BJ (cell line): ENCODE results near the gene CDH16. TPM values are rescaled to one million over a fixed set of nuclear protein-coding genes. Genes with fewer than 3 reads are reported as not detected.

Experiments
- CTCF ChIA-PET: fragments of 350-600 bp; formaldehyde crosslinking; extraction: SDS; loops from one replicate; lab custom pipeline; 2021; ENCODE audit warnings: antibody characterized with exemption, inconsistent platforms; lab: Yijun Ruan, JAX
- POLR2A ChIA-PET: fragments of 300-600 bp; sonication (Branson Sonifier 250); formaldehyde crosslinking; extraction: SDS; loops from one replicate; lab custom pipeline; 2021; ENCODE audit warnings: antibody characterized with exemption; lab: Charles Lee
- DNase-seq: peaks from one replicate; pipeline ENCODE4 v3.0.0-alpha.2; 2011; ENCODE audit warnings: low read depth
- H3K27me3 ChIP-seq: 2 replicates; pipeline ENCODE4 v1.6.0; 2011; ENCODE audit warnings: low read length; ENCODE audit not compliant: control insufficient read depth, insufficient read depth
- H3K36me3 ChIP-seq: 2 replicates; pipeline ENCODE4 v1.5.1; 2011; ENCODE audit warnings: low read length; ENCODE audit not compliant: control insufficient read depth, insufficient read depth
- H3K4me3 ChIP-seq: 2 replicates; pipeline ENCODE4 v1.5.1; 2011; ENCODE audit warnings: low read depth, mild to moderate bottlenecking, control low read depth, low read length
- CTCF ChIP-seq: IDR thresholded peaks from 2 replicates; pipeline ENCODE4 v1.5.1; 2011; ENCODE audit warnings: low read depth, mild to moderate bottlenecking, control low read depth, inconsistent platforms, low read length, moderate library complexity; ENCODE audit not compliant: insufficient read depth
- polyA plus RNA-seq: library from polyadenylated mRNA; depleted of rRNA; stranded (reverse); fragments of >200 nt; gene quantifications from 2 replicates; pipeline ENCODE4 v1.2.3, GENCODE V29; 2011

Gene CDH16
- polyA plus RNA-seq, 1 experiment = not detected

DNA sequence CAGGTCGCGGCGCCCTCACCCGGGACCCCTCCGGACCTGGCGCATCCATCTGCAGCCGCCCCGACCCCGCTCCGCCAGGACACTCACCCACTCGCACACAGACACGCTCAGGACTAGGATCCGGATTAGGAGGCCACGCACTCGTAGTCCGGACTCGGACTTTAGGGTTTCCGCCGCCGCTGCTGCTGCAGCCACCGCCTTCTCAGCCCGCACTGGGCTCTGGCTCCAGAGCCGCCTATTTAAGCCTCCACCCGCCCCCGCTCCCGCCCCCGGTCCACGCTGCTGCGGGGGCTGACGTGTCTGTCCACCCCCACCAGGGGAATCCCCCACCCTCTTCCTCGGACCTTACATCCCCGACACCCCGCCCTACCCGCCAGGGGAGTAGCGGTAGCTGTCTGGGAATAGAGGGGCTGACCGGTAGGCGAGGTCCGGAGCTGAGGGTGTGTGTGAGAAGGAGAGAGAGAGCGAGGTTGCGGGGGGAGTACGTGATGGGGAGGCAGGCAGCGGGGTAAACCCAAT is 6.7 kb upstream of the CDH16 start, which contains the start of gene RRAD:
Gene RRAD (minus strand): TSS at position 214 of the 519 bp plus-strand sequence. CDS start 356 bp downstream, outside the sequence.
- no peak for TF ChIP-seq CTCF
- POLR2A ChIA-PET = no interaction called here
- no peak for DNase-seq
- Histone ChIP-seq H3K4me3 (peak within 1 kb of the TSS; percentile 45), H3K36me3 (no peaks in the 10 kb centered on the region), H3K27me3 (peaks cover 5% of the 10 kb centered on the region; the same call in 1 of the 2 replicates)
- CTCF ChIA-PET = interaction anchor here (1.8 to 5.4 kb wide), 2 partner anchors 29 to 38 kb away, joined by 4 to 118 read pairs; no protein-coding TSS in a partner anchor

DNA sequence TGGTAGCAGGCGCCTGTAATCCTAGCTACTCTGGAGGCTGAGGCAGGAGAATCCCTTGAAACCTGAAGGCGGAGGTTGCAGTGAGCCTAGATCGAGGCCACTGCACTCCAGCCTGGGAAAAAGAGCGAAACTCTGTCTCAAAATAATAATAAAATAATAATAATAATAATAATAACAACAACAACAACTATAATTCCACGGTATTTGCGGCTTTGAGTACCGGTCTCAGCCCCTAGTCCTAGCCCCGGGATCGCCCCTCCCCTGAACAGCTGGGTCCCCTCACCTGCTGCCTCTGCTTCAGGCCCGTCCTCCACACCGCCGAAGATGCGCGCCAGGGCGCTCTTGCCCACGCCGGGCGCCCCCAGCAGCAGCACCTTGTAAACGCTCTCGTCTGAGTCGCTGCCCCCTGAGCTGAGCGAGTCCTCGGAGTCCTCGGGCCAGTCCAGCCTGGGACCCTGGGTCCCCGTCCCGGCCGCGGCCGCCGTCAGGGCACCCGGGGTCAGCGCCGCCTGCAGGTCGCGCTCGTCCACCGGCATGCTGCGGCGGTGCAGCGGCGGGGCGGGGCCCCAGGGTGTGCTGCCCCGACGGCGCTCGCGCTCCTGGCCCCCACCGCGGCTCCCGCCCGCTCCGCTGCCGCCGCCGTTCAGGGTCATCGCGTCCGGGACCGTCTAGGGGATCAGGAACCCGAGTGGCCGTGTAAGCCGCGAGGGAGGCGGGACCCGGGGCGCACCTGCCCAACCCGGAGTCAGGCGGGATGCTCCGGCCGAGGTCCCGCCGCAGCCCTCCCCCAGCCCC is 6.0 kb upstream of the CDH16 start:
- peaks cover 9% of the 10 kb centered on the region for H3K27me3 ChIP-seq
- ChIA-PET CTCF (interaction anchor here (5.4 kb wide), 1 partner anchor 28 kb away, joined by 118 read pairs; no protein-coding TSS in a partner anchor), POLR2A (no interaction called here)
- DNase-seq = no peak
- no peak for TF ChIP-seq CTCF
- H3K36me3 ChIP-seq = no peaks in the 10 kb centered on the region
- H3K4me3 ChIP-seq = peak overlapping the region; percentile 45

GRCh38 chr16:66923866-66924265 is 5.2 kb upstream of the CDH16 start:
- Histone ChIP-seq H3K27me3 (peaks cover 16% of the 10 kb centered on the region), H3K4me3 (no peak overlapping the region), H3K36me3 (no peaks in the 10 kb centered on the region)
- ChIA-PET POLR2A (no interaction called here), CTCF (interaction anchor here (5.4 kb wide), 1 partner anchor 27 kb away, joined by 118 read pairs; no protein-coding TSS in a partner anchor)
- TF ChIP-seq CTCF = no peak
- DNase-seq = no peak

DNA sequence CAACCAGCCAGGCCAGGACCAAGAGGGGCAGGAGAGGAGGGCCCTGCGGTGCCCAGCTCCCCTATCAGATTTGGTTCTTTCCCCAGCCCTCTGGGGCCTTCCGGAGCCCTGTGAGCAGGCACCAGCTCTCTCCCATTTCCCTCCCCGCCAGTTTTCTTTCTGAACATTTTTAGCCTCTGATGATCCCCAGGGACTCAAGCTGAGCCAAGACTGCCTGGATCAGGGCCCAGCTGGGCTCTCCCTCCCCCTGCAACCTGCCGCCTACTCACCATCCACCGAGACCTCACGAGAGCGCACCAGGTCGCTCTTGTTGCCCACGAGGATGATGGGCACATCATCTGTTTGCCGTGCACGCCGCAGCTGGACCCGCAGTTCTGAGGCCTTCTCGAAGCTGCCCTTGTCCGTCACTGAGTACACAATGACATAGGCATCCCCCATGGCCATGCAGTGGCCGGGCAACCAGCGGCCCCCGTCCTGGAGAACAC is 4.6 kb upstream of the CDH16 start:
- TF ChIP-seq CTCF = no peak
- ChIA-PET POLR2A (no interaction called here), CTCF (interaction anchor here (1.4 kb wide), 1 partner anchor 10 kb away, joined by 4 read pairs; no protein-coding TSS in a partner anchor)
- Histone ChIP-seq H3K4me3 (no peak overlapping the region), H3K27me3 (peaks cover 16% of the 10 kb centered on the region), H3K36me3 (no peaks in the 10 kb centered on the region)
- no peak for DNase-seq
